Naive thymus-derived CD8-positive, alpha-beta T cell (primary cell): ENCODE data around the gene HYAL2. TPM values are rescaled to one million over a fixed set of nuclear protein-coding genes. Genes with fewer than 3 reads are reported as not detected.

ENCODE experiments used
- ATAC-seq, 2 donors: fragments of 150-1000 bp; cut with Tn5 transposase in 1 of 2; sonication (Bioruptor Pico), chemical (Tn5 transposase) in 1 of 2; 1 replicate in 1 of 2; 2 replicates in 1 of 2; pipeline ENCODE4 v1.10.0; 2021; ENCODE audit warnings: mild to moderate bottlenecking in 2 of 2, moderate library complexity in 2 of 2
- POLR2A ChIA-PET: fragments of 350-600 bp; sonication (Branson Sonifier 250); formaldehyde crosslinking; loops from one replicate; lab custom pipeline; 2021; ENCODE audit warnings: antibody characterized with exemption; lab: Charles Lee
- DNase-seq, 10 donors: peaks; one replicate each; pipeline versions ENCODE4 v3.0.0 to v3.0.0-alpha.2; 2020 to 2022
- H3K27ac Mint-ChIP-seq, 10 donors: one replicate each; pipeline ENCODE4 v1.8.0; 2020 to 2022; ENCODE audit warnings: mild to moderate bottlenecking in 10 of 10, mixed read lengths in 10 of 10, moderate library complexity in 4 of 10, inconsistent platforms in 1 of 10
- H3K27me3 Mint-ChIP-seq, 5 donors: one replicate each; pipeline ENCODE4 v1.8.0; 2021 to 2022; ENCODE audit warnings: mixed read lengths in 5 of 5
- H3K36me3 Mint-ChIP-seq, 3 donors: one replicate each; pipeline ENCODE4 v1.8.0; 2020 to 2022; ENCODE audit warnings: mixed read lengths in 3 of 3, mild to moderate bottlenecking in 2 of 3, inconsistent platforms in 1 of 3
- H3K4me1 Mint-ChIP-seq, 4 donors: one replicate each; pipeline ENCODE4 v1.8.0; 2021 to 2022; ENCODE audit warnings: mixed read lengths in 4 of 4
- H3K4me3 Mint-ChIP-seq, 10 donors: one replicate each; pipeline ENCODE4 v1.8.0; 2020 to 2022; ENCODE audit warnings: mild to moderate bottlenecking in 10 of 10, mixed read lengths in 10 of 10, moderate library complexity in 6 of 10, inconsistent platforms in 1 of 10
- H3K9me3 Mint-ChIP-seq, 9 donors: one replicate each; pipeline ENCODE4 v1.8.0; 2020 to 2022; ENCODE audit warnings: mixed read lengths in 9 of 9, mild to moderate bottlenecking in 3 of 9, inconsistent platforms in 1 of 9, moderate library complexity in 1 of 9
- polyA plus RNA-seq, 3 donors: library from polyadenylated mRNA; unstranded; fragments of 300-500 nt; fragmentation: Illumina TruSeq; gene quantifications; one replicate each; pipeline ENCODE4 v1.2.3, GENCODE V29; 2021
- total RNA-seq, 8 experiments: library from RNA in 2 of 8; stranded (reverse) in 2 of 8; gene quantifications; one replicate each; pipeline ENCODE4 v1.2.3 and lab custom pipeline; 2021 to 2026

HYAL2 gene
- total and polyA plus RNA-seq, 5 experiments from 2014 or later = 1.8 to 6.1 (median 2.5) TPM

DNA sequence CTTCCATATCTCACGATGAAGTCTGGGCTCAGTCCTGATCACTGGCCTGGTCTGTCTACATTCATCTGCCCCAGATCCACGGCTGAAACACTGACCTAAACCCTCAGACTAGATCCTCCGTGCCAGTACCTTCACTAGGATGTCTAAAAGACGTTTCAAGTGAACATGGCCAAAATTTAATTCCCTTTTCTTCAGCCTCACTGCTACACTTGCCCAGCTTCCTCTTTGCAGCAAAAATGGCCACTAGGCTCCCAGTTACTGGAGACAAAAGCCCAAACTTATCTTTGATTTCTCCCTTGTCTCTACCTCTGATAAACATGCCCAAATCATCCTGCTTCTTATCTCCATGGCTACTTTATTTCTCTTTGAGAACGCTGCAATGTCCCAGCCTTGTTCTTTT lies 16.4 kb upstream of the HYAL2 start:
- peaks cover 30 to 75% (median 72%) of the 10 kb centered on the region in 4 donors for H3K4me1 Mint-ChIP-seq
- H3K27me3 Mint-ChIP-seq = no peaks in the 10 kb centered on the region
- H3K9me3 Mint-ChIP-seq = no peaks in the 10 kb centered on the region
- H3K36me3 Mint-ChIP-seq = peaks cover 0 to 7% (median 0%) of the 10 kb centered on the region in 3 donors
- ATAC-seq = no peak
- H3K27ac Mint-ChIP-seq = peak overlapping the region; percentile 94 to 99 (median 96)
- POLR2A ChIA-PET = interaction anchor here (0.7 to 14.5 kb wide), 8 partner anchors 11 to 314 kb away, joined by 3 to 318 read pairs (median 46); partner anchors contain the start of genes CYB561D2, HYAL2, HYAL3 and NAA80
- DNase-seq = no peak
- peak overlapping the region; percentile 86 to 98 (median 94) for H3K4me3 Mint-ChIP-seq

DNA sequence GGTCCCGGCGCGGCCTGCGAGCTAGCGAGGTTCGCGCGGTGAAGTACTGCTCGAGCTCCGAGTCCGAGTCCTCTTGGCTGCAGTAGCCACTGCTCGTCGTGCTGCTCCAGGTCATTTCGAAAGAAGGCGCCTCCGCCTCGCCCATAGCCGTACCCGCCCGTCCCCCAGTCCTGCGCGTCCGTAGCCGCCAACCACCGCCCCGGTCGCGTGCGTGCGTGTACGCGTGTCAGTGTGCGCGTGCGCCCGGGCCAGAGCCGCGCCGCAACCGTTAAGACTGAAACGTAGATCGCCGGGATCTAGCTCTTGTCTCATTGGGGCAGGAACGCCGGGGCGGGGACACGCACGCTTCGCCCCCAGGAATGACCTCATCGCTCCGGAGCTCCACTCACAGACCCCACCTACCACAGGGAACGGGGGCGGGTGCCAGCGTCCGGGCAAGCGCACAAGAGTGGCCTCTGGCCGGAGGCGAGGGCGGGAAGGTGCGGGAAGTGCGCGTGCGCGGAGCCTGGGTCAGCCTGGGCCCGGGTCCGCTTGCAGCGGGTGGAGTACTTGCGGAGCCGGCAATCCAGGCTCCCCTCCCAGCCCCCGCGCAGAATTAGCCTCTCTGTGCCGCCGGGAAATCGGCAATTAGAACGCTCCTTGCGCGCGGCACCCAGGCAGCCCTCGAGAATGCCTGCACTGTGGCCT lies 14.8 kb upstream of the HYAL2 start:
- Mint-ChIP-seq H3K27ac (peak overlapping the region; percentile 94 to 99 (median 96)), H3K4me3 (peak overlapping the region; percentile 86 to 98 (median 94)), H3K27me3 (no peaks in the 10 kb centered on the region), H3K36me3 (peaks cover 0 to 12% (median 0%) of the 10 kb centered on the region in 3 donors), H3K9me3 (no peaks in the 10 kb centered on the region), H3K4me1 (peaks cover 34 to 79% (median 74%) of the 10 kb centered on the region in 4 donors)
- peak; percentile 84 to 98 (median 92) for DNase-seq
- POLR2A ChIA-PET = interaction anchor here (0.6 to 14.5 kb wide), 27 partner anchors 8 to 1048 kb away, joined by 3 to 318 read pairs (median 5); partner anchors contain the start of genes C3orf18, CISH, CYB561D2 and GNAI2
- peak; percentile 77 to 78 for ATAC-seq

DNA sequence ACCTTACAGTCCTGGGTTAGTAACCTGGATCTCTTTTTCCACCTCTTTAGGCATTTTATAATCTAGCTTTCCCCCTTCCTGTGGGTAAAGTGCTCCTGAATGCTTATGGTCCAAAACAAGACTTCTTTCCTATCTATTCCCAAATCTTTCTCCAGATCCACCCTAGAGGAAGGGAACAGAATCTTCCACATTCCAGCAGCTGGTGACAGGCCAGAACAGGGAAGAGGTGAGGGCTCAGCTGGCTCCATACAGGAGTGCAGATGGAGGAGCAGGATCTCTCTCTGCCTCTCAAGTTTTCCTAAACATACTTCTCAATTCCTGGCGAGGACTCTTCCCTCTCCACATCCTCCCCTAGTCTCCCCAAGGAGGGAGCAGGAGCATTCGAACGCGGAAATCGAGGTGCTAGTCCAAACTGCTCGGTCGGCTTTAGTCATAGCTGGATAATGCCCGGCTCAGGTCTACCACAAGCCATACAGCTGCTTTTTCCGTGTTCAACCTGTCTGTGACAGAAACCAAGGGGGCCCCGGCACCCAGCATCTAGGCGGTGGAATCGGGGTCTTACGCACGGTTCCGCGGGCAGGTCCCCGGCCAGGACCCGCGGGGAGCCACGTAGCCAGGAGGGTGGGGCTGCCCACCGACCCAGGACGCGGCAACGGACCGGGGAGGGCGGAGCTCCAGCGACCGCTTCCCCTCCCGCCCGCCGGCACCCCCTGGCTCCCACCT lies 14.1 kb upstream of the HYAL2 start:
- Mint-ChIP-seq H3K36me3 (peaks cover 0 to 17% (median 0%) of the 10 kb centered on the region in 3 donors), H3K4me1 (peaks cover 34 to 77% (median 72%) of the 10 kb centered on the region in 4 donors), H3K27ac (peak overlapping the region; percentile 83 to 99 (median 96)), H3K4me3 (peak overlapping the region; percentile 86 to 98 (median 94)), H3K27me3 (no peaks in the 10 kb centered on the region), H3K9me3 (no peaks in the 10 kb centered on the region)
- ATAC-seq (peak; percentile 41 to 43), DNase-seq (peak in 1 of 10 donors; percentile 44)
- POLR2A ChIA-PET = interaction anchor here (0.6 to 14.5 kb wide), 29 partner anchors 9 to 1049 kb away, joined by 3 to 318 read pairs (median 4); partner anchors contain the start of genes C3orf18, CISH, CYB561D2 and GNAI2

DNA sequence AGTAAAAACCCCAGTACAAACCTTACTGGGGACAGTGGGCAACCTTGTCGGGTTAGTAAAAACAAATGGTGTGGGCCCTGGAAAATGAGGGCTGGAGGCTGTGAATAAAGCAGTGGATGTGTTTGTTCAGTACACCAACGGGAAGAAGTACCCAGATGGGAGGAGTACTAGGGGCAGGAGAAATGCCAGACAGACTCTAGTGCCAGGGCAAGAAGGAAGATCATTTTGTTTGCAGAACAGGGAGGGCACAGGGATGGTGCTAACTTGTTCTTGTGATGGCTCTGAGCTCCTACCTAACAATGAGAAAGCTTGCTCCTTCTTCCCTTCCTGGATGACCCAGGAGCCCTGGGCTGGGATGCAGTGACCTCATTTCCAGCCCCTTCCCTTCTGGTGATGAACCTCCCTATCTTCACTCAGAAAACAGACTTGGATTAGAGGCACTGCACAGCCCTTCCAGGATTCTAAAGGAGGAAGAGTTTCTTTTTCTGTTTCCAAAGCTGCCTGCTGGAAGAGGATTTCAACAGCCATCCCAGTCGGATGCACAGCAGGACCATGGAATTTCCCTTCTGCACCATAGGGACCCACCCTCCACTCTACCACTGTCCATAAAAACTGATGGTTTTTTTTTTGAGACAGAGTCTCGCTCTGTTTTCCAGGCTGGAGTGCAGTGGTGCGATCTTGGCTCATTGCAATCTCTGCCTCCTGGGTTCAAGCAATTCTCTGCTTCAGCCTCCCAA lies 12.0 kb upstream of the HYAL2 start:
- Mint-ChIP-seq H3K27ac (peak overlapping the region in 9 of 10 donors; percentile 87 to 97 (median 95)), H3K9me3 (no peaks in the 10 kb centered on the region), H3K4me1 (peaks cover 31 to 61% (median 57%) of the 10 kb centered on the region in 4 donors), H3K36me3 (peaks cover 0 to 37% (median 0%) of the 10 kb centered on the region in 3 donors), H3K27me3 (no peaks in the 10 kb centered on the region), H3K4me3 (peak overlapping the region in 9 of 10 donors; percentile 21 to 77 (median 55))
- DNase-seq (no peak), ATAC-seq (no peak)
- POLR2A ChIA-PET = interaction anchor here (1.1 to 14.5 kb wide), 8 partner anchors 9 to 36 kb away, joined by 3 to 318 read pairs (median 3); partner anchors contain the start of genes CYB561D2 and NPRL2

DNA sequence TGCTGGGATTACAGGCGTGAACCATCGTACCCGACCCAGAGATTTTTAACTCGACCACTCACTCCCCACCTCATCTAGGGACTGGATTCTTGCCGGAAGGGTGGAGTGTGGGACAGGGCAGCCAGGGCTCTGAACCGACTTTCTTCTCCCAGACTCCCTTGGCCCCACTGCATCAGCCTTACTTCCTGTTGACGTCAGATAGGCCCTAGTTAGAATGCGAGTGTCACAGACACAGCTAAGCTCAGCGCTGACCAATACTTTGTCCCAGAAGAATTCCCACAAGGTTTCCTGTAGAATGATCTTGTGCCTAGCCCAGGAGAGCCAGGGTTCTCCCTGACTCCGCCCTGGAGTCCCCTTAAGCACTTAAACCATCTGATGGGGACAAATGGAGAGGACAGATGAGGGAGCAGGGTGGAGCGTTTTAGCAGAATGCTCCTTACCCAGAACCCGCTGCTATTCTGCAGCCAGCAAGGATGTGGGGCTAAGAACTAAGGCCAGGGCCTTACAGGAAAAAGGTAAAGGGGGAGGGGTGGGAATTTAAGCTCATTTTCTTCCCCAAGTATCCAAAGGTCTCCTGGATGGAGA lies 11.3 kb upstream of the HYAL2 start:
- Mint-ChIP-seq H3K4me3 (peak overlapping the region; percentile 10 to 77 (median 48)), H3K27me3 (no peaks in the 10 kb centered on the region), H3K9me3 (no peaks in the 10 kb centered on the region), H3K27ac (peak overlapping the region; percentile 75 to 97 (median 93)), H3K36me3 (peaks cover 0 to 38% (median 0%) of the 10 kb centered on the region in 3 donors), H3K4me1 (peaks cover 27 to 58% (median 51%) of the 10 kb centered on the region in 4 donors)
- DNase-seq (no peak), ATAC-seq (no peak)
- POLR2A ChIA-PET = interaction anchor here (1.1 to 1.3 kb wide), 3 partner anchors 11 to 14 kb away, joined by 3 to 4 read pairs (median 3); no protein-coding TSS in a partner anchor

DNA sequence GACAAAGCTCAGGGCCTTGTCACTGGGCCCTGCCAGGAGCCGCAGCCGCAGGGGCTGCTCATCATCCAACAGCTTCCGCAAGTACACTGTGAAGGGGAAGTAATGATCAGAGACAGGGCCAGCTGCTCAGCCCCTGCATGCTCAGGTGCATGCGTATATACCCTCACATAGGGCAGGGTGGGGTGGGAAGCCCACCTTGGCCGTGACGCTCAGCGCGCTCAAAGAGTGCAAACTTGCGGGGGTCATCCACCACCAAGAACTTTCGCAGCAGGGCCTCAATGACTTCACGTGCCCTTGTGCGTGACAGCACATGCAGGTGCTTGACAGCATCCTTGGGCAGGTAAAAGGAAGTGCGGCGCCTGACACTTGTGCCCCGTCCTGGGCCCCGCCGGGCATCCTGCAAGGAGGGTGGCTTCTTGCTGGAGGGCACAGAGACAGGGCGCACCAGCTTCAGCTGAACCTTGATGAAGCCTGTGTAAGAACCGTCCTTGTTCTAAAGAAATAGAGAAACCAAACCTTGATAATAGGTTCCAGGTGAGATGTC lies 8.9 kb upstream of the HYAL2 start:
- Mint-ChIP-seq H3K4me3 (no peak overlapping the region), H3K4me1 (peaks cover 16 to 58% (median 48%) of the 10 kb centered on the region in 4 donors), H3K27me3 (no peaks in the 10 kb centered on the region), H3K36me3 (peaks cover 0 to 39% (median 0%) of the 10 kb centered on the region in 3 donors), H3K9me3 (no peaks in the 10 kb centered on the region), H3K27ac (peak overlapping the region in 4 of 10 donors; percentile 11 to 72 (median 26))
- POLR2A ChIA-PET = interaction anchor here (0.6 to 2.6 kb wide), 5 partner anchors 9 to 39 kb away, joined by 3 to 14 read pairs (median 4); partner anchors contain the start of genes CYB561D2, IFRD2, NPRL2 and RASSF1
- no peak for ATAC-seq
- no peak for DNase-seq

DNA sequence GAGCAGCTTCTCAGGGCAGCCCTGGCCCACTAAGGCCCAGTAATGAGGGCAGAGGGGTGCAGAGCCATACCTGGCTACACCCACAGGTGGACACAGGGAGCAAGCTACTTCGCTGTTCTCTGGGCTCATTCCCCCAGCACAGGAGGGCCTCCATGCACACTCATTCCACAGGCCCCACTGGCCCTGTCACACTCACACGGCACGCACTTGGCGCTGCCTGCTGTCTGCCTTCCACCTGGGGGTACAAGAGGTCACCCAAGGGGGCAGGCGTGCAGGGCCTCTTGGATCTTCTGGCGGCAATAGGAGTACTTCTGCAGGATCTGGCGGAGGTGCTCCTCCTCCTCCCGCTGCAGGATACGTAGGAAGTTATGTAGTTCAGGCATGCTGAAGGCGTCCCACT lies 7.8 kb upstream of the HYAL2 start:
- POLR2A ChIA-PET = interaction anchor here (0.5 to 2.5 kb wide), 2 partner anchors 11 to 104 kb away, joined by 4 to 14 read pairs; partner anchors contain the start of gene RASSF1
- Mint-ChIP-seq H3K4me1 (peaks cover 13 to 52% (median 42%) of the 10 kb centered on the region in 4 donors), H3K4me3 (peak overlapping the region in 1 of 10 donors; percentile 14), H3K36me3 (peaks cover 0 to 39% (median 0%) of the 10 kb centered on the region in 3 donors), H3K27ac (peak overlapping the region in 3 of 10 donors; percentile 32 to 84 (median 49)), H3K9me3 (no peaks in the 10 kb centered on the region), H3K27me3 (no peaks in the 10 kb centered on the region)
- ATAC-seq (no peak), DNase-seq (no peak)

DNA sequence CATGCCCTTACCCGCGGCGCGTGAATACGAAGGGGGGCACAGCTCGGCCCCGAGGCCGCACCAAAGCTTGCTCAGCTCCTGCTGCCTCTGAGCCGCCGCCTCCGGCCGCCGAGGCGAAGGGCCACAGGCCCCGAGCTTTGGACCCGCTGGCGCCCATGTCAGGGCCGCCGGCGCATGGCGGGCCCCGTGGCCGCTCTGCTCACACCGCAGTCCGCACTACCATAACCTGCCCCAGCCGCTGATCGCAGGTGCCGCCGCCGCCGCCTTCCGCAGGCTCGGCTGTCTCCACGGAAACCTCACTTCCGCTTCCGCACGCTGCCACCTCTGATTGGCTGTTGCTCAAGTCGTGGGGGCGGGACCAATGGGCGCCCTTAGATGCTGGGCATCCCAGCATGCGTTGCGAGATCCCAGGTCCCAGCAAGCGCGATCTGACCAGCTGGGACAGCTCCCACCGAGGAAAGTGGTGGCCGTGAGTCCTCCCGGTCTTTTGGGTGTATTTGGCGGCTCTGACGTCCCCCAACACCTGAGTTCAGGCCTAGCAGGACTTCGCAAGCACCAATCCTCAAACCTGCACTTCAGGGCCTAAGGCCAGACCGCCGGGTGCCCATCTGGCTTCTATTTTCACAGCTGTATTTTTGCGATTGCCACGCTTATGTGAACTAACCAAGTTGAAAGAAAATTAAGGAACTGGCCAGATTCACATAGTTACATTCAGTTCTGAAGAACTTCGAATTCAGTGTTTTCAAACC lies 5.6 kb upstream of the HYAL2 start, which contains the start of gene TUSC2:
Gene TUSC2 (minus strand): TSS at position 281 of the 749 bp plus-strand sequence. CDS start 124 bp downstream, at position 157.
- peaks cover 6 to 38% (median 34%) of the 10 kb centered on the region in 4 donors for H3K4me1 Mint-ChIP-seq
- POLR2A ChIA-PET = interaction anchor here (0.9 to 2.8 kb wide), 11 partner anchors 10 to 239 kb away, joined by 3 to 48 read pairs (median 9); partner anchors contain the start of genes C3orf18, CYB561D2, HYAL3 and IFRD2
- H3K27ac Mint-ChIP-seq = peak within 1 kb of the TSS; percentile 85 to 97 (median 95)
- peaks cover 0 to 32% (median 0%) of the 10 kb centered on the region in 3 donors for H3K36me3 Mint-ChIP-seq
- ATAC-seq (peak; percentile 93 to 96), DNase-seq (peak; percentile 89 to 97 (median 92))
- H3K27me3 Mint-ChIP-seq = no peaks in the 10 kb centered on the region
- peak within 1 kb of the TSS; percentile 84 to 97 (median 94) for H3K4me3 Mint-ChIP-seq
- H3K9me3 Mint-ChIP-seq = no peaks in the 10 kb centered on the region

DNA sequence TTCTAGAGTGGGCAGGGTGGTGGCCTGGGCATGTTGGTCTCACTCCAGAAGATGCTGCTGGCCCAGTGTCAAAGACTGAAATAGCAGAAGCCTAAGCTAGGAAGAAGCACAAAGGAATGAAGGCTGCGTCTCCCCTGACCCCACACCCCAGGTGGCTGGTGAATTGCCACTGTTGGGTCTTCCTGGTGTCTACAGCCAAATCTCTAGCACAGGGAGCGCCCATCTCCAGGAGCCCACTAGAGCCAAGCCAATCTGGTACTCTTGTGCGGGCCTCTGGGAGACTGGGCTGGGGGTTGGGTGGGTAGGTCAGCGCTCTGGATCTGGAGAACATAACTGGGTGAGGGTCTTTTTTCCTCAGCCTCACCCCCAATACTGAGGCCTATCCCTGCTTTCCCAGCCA lies 4.6 kb upstream of the HYAL2 start:
- H3K36me3 Mint-ChIP-seq = peaks cover 0 to 31% (median 0%) of the 10 kb centered on the region in 3 donors
- H3K4me3 Mint-ChIP-seq = peak overlapping the region; percentile 69 to 97 (median 86)

DNA sequence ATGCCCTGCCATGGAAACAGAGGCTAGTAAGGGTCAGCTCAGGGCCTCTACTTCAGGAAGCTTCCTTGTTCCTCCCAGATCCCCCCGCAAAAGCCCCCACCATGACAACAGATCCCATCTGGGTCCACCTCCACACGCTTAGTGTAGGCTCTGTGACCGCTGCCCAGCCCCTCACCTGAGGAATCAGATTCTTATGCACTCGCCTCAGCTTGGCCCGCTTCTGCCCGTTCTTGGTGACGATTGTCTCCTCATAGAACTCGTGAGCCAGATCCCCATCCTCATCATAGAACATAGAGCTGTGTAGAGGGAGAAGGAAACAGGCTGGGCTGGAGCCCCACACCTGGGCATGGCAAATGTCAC lies 3.6 kb upstream of the HYAL2 start:
- POLR2A ChIA-PET = interaction anchor here (0.6 to 2.8 kb wide), 4 partner anchors 10 to 38 kb away, joined by 3 to 15 read pairs (median 7); partner anchors contain the start of gene RASSF1
- H3K9me3 Mint-ChIP-seq = no peaks in the 10 kb centered on the region

More for the DNA sequence above, 4.6 kb upstream of the HYAL2 start:
- POLR2A ChIA-PET = interaction anchor here (0.9 to 2.8 kb wide), 10 partner anchors 9 to 240 kb away, joined by 3 to 48 read pairs (median 11); partner anchors contain the start of genes C3orf18, CYB561D2, HYAL3 and IFRD2
- DNase-seq = no peak
- Mint-ChIP-seq H3K9me3 (no peaks in the 10 kb centered on the region), H3K27ac (peak overlapping the region in 9 of 10 donors; percentile 31 to 96 (median 89)), H3K4me1 (peaks cover 6 to 40% (median 33%) of the 10 kb centered on the region in 4 donors), H3K27me3 (no peaks in the 10 kb centered on the region)
- no peak for ATAC-seq

More for the DNA sequence above, 3.6 kb upstream of the HYAL2 start:
- Mint-ChIP-seq H3K4me1 (peaks cover 6 to 44% (median 32%) of the 10 kb centered on the region in 4 donors), H3K27me3 (no peaks in the 10 kb centered on the region), H3K36me3 (peaks cover 0 to 23% (median 0%) of the 10 kb centered on the region in 3 donors), H3K4me3 (peak overlapping the region in 9 of 10 donors; percentile 4 to 97 (median 67)), H3K27ac (peak overlapping the region in 5 of 10 donors; percentile 19 to 66 (median 43))
- ATAC-seq (no peak), DNase-seq (no peak)
